Jurkat, Clone E6-1 (cell line): ENCODE results near the gene CNIH3.

Source experiments
- DNase-seq: peaks from one replicate; pipeline ENCODE4 v3.0.0-alpha.2; 2011; ENCODE audit warnings: low read depth, low spot score
- H3K4me3 ChIP-seq: 2 replicates; pipeline ENCODE4 v1.5.1; 2011; ENCODE audit warnings: mild to moderate bottlenecking, low read length, control low read depth, moderate library complexity

The CNIH3 gene

GRCh38 chr1:224637936-224638335 is 21.8 kb downstream of the CNIH3 start:
- no peak for DNase-seq
- no peak overlapping the region for H3K4me3 ChIP-seq

GRCh38 chr1:224639426-224639975 is 23.4 kb downstream of the CNIH3 start:
- DNase-seq: no peak
- no peak overlapping the region for H3K4me3 ChIP-seq

GRCh38 chr1:224640018-224640417 is 23.9 kb downstream of the CNIH3 start:
- no peak for DNase-seq
- H3K4me3 ChIP-seq: no peak overlapping the region

GRCh38 chr1:224640587-224640986 is 24.5 kb downstream of the CNIH3 start:
- no peak overlapping the region for H3K4me3 ChIP-seq
- DNase-seq: no peak

GRCh38 chr1:224641030-224641429 is 24.9 kb downstream of the CNIH3 start:
- no peak for DNase-seq
- no peak overlapping the region for H3K4me3 ChIP-seq

GRCh38 chr1:224643653-224644052 is 27.5 kb downstream of the CNIH3 start:
- H3K4me3 ChIP-seq: no peak overlapping the region
- no peak for DNase-seq

- H3K4me3 ChIP-seq: no peak overlapping the region
- peak; percentile 75 for DNase-seq
Measured at GRCh38 chr1:224644553-224645154, 28.5 kb downstream of the CNIH3 start.

- DNase-seq: no peak
- no peak overlapping the region for H3K4me3 ChIP-seq
Measured at GRCh38 chr1:224647449-224647848, 31.3 kb downstream of the CNIH3 start.

- DNase-seq: no peak
Measured at GRCh38 chr1:224650290-224650689, 34.2 kb downstream of the CNIH3 start.

GRCh38 chr1:224651188-224651587 is 35.1 kb downstream of the CNIH3 start:
- no peak for DNase-seq
- no peak overlapping the region for H3K4me3 ChIP-seq

More at GRCh38 chr1:224650290-224650689, 34.2 kb downstream of the CNIH3 start:
- H3K4me3 ChIP-seq: no peak overlapping the region

- H3K4me3 ChIP-seq: no peak overlapping the region
- DNase-seq: no peak
Measured at GRCh38 chr1:224656392-224656791, 40.3 kb downstream of the CNIH3 start.

GRCh38 chr1:224660074-224660473 is 44.0 kb downstream of the CNIH3 start:
- no peak overlapping the region for H3K4me3 ChIP-seq
- DNase-seq: no peak

GRCh38 chr1:224662870-224663269 is 46.8 kb downstream of the CNIH3 start:
- DNase-seq: no peak
- no peak overlapping the region for H3K4me3 ChIP-seq

- DNase-seq: no peak
Measured at GRCh38 chr1:224665016-224665415, 48.9 kb downstream of the CNIH3 start.

GRCh38 chr1:224666078-224666477 is 50.0 kb downstream of the CNIH3 start:
- no peak overlapping the region for H3K4me3 ChIP-seq
- DNase-seq: no peak

More at GRCh38 chr1:224665016-224665415, 48.9 kb downstream of the CNIH3 start:
- H3K4me3 ChIP-seq: no peak overlapping the region

- DNase-seq: no peak
- H3K4me3 ChIP-seq: no peak overlapping the region
Measured at GRCh38 chr1:224666913-224667312, 50.8 kb downstream of the CNIH3 start.

GRCh38 chr1:224668984-224669383 is 52.9 kb downstream of the CNIH3 start:
- no peak for DNase-seq
- no peak overlapping the region for H3K4me3 ChIP-seq

- no peak overlapping the region for H3K4me3 ChIP-seq
- no peak for DNase-seq
Measured at GRCh38 chr1:224669403-224669802, 53.3 kb downstream of the CNIH3 start.

- no peak for DNase-seq
Measured at GRCh38 chr1:224670506-224670905, 54.4 kb downstream of the CNIH3 start.

GRCh38 chr1:224671076-224671475 is 55.0 kb downstream of the CNIH3 start:
- no peak overlapping the region for H3K4me3 ChIP-seq
- DNase-seq: no peak

More at GRCh38 chr1:224670506-224670905, 54.4 kb downstream of the CNIH3 start:
- no peak overlapping the region for H3K4me3 ChIP-seq

- DNase-seq: no peak
- no peak overlapping the region for H3K4me3 ChIP-seq
Measured at GRCh38 chr1:224673141-224673540, 57.0 kb downstream of the CNIH3 start.
